HG03520 (cell line): ENCODE measurements around the gene KHDC3L.
"Not testable (repeated sequence)": the region's sequence is repeated elsewhere in the genome, so short reads cannot be mapped to it uniquely, and the experiment has no call there.

Experiments
- ATAC-seq: cut with Tn5 transposase; IDR thresholded peaks from one replicate; pipeline ENCODE4 v1.9.1; 2021; ENCODE audit warnings: mild to moderate bottlenecking, moderate library complexity; ENCODE audit not compliant: unreplicated experiment

KHDC3L gene

GRCh38 chr6:73369157-73369556 lies 6.7 kb downstream of the KHDC3L start:
- no peak for ATAC-seq

DNA sequence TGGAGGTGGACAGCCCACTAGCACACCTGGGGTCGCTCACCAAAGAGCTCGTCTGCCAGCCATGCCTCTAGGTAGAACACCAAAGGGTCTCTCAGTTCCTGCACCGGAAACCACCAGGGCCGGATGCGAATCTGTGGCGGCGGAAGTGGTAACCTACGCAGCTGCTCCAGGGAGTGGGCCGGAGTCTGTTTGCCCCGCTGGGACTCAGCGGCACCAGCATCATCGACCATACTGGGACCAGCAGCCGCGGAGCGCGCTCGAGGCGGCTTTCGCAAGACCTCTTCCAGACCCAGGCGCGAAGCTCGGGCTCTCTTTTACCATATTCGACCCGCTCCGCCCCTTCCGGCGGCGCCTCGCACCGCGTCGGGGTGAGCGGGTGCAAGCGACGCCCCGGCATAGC lies 7.1 kb downstream of the KHDC3L start, which contains the start of gene OOEP:
Gene OOEP (minus strand): TSS at position 335 of the 400 bp plus-strand sequence. CDS start 105 bp downstream, at position 230.
- ATAC-seq: no peak

DNA sequence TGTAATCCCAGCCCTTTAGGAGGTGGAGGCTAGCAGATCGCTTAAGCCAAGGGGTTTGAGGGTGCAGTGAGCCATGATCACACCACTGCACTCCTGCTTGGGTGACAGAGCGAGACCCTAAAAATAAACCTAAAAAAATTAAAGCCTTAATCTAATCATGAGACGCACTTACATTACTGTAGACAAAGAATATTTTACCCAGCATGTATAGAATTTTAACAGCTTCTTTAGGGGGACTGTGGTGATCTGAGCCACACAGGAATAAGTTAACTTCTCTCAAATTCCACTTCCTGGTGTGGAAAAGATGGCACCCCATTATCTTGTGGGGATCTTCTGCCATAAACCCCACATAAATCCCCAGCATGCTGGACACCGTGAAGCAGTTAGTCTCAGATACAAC lies 9.5 kb downstream of the KHDC3L start:
- ATAC-seq: no peak

- ATAC-seq: no peak
These were observed 10.1 kb downstream of the KHDC3L start for GRCh38 chr6:73372516-73372915.

- no peak for ATAC-seq
These were observed 12.8 kb downstream of the KHDC3L start for GRCh38 chr6:73375216-73375615.

DNA sequence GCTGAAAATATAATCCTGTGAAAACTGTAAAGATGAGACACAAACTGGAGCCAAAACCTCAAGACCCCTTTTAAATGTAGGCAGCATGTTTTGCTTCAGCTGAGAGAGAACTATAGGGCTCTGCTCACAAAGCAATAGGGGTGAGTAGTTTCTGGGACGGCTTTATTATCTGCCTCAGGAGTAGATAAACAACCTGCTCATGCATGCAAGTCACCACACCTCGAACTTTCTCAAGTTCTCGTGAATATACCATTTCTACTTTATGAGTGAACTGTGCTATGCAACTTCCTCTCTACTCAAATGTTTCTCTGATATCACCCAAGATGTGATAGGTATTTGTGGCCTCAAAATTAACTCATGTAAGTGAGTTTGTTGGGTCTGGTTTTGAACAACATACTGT lies 14.8 kb downstream of the KHDC3L start:
- no peak for ATAC-seq

DNA sequence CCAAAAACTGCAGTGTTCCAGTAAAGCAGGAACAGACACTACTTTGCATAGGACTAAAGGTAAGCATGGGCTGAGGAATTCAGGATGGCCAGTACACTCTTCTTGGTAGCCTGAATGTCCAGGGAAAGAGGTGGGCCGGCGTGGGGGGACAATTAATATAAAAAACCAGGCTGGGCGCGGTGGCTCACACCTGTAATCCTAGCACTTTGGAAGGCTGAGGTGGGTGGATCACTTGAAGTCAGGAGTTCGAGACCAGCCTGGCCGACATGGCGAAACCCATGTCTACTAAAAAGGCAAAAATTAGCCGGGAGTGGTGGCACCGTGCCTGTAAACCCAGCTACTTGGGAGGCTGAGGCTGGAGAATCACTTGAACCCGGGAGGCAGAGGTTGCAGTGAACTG lies 19.1 kb downstream of the KHDC3L start:
- ATAC-seq: not testable (repeated sequence)

DNA sequence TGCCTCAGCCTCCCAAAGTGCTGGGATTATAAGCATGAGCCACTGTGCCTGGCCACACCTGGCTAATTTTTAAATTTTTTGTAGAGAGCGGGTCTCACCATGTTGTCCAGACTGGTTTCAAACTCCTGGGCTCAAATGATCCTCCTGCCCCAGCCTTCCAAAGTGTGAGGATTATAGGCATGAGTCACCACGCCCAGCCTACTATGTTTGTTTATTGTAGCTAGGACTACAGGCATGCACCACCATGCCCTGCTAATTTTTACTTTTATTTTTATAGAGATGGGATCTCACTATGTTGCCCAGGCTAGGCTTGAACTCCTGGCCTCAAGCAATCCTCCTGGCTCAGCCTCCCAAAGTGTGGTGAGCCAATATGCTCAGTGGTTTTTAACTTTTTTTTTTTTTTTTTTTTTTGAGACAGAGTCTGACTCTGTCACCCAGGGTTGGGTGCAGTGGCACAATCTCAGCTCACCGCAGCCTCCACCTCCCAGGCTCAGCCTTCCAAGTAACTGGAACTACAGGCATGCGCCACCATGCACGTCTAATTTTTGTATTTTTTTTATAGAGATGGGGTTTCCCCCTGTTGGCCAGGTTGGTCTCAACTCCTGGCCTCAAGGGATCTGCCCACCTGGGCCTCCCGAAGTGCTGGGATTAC lies 20.1 kb downstream of the KHDC3L start:
- ATAC-seq: no peak

- ATAC-seq: peak; percentile 26
These were observed 26.0 kb downstream of the KHDC3L start for GRCh38 chr6:73388433-73388799.

- peak; percentile 57 for ATAC-seq
These were observed 26.5 kb downstream of the KHDC3L start for GRCh38 chr6:73388800-73389512.

DNA sequence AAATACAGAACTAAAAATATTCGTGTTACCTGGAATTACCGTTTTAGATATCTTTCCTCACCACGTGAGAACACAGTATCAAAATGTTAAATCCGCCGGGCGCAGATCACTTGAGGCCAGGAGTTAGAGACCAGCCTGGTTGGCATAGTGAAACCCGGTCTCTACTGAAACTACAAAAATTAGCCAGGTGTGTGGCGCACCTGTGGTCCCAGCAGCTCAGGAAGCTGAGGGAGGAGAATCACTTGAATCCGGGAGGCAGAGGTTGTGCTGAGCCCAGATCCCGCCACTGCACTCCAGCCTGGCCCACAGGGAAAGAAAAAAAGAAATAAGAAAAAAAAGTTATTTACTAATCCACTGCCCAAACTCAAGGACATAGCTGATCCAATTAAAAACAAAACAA lies 27.4 kb downstream of the KHDC3L start:
- ATAC-seq: no peak

GRCh38 chr6:73391675-73392074 lies 29.2 kb downstream of the KHDC3L start:
- ATAC-seq: no peak

DNA sequence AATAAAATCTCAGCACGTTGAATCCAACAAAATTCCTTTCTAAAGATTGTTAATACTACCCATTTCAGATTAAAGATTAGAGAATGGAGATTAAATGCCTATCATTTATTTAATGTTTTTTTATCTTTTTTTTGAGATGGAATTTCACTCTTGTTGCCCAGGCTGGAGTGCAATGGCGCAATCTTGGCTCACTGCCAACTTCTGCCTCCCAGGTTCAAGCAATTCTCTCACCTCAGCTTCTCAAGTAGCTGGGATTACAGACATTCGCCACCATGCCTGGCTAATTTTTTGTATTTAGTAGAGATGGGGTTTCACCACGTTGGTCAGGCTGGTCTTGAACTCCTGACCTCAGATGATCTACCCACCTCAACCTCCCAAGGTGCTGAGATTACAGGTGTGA lies 29.7 kb downstream of the KHDC3L start:
- not testable (repeated sequence) for ATAC-seq

DNA sequence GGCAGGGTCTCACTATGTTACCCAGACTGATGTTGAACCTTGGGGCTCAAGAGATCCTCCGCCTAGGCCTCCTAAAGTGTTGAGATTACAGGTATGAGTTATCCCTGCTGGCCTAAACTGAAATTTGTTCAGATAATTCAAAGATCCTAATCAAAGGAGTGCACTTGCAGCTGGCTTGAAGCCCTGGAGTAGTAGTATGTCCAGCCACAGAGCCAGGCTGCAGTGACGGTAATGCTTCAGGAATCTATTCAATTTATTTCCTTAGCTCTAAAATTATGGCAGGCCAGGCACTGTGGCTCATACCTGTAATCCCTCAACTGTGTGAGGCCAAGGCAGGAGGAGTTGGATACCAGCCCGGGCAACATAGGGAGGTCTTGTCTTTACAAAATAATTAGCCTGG lies 30.8 kb downstream of the KHDC3L start:
- ATAC-seq: no peak

DNA sequence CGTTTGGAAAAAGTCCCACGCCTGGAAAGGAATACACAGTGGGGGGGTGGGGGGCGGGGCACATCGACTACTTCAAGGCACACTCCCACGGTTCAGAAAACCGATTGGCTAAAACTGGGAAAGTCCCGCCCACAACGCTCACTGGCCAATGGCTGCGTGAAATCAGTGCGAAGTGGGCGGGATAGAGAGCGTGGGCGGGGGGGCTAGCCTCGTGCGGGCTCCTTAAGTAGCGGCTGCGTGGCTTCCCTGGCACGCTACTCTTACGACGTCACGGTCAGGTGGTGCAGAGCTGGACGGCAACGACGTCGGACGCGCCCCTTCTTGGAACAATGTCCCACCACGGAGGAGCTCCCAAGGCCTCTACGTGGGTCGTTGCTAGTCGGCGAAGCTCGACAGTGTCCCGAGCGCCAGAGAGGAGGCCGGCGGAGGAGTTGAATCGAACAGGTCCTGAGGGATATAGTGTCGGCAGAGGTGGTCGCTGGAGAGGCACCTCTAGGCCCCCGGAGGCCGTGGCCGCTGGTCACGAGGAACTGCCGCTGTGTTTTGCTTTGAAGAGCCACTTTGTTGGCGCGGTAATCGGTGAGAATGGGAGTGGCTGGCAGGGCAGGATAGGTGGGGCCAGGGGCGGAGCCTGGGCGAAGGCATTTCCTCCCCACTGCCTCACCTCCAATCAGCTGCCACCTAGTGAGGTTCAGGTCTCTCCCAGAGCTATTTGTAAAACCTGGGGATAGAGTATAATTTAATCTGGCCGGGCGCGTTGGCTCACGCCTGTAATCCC lies 32.3 kb downstream of the KHDC3L start, which contains the start of gene DDX43:
Gene DDX43 (plus strand): TSS at position 252 of the 778 bp plus-strand sequence. CDS start 78 bp downstream, at position 330.
- no peak for ATAC-seq

DNA sequence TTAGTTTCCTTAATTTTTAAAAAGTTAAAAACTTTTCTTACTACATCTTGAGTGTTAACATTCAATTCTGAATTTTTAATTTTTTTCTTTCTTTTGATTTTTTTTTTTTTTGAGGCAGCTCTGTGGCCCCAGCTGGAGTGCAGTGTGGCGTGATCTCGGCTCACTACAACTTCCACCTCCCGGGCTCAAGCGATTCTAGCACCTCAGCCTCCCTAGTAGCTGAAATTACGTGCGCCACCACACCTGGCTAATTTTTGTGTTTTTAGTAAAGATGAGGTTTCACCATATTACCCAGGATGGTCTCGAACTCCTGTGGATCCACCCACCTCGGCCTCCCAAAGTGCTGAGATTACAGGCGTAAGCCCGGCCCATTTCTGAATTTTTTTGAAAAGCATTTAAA lies 33.4 kb downstream of the KHDC3L start:
- no peak for ATAC-seq

- ATAC-seq: no peak
These were observed 38.2 kb downstream of the KHDC3L start for GRCh38 chr6:73400656-73401055.

DNA sequence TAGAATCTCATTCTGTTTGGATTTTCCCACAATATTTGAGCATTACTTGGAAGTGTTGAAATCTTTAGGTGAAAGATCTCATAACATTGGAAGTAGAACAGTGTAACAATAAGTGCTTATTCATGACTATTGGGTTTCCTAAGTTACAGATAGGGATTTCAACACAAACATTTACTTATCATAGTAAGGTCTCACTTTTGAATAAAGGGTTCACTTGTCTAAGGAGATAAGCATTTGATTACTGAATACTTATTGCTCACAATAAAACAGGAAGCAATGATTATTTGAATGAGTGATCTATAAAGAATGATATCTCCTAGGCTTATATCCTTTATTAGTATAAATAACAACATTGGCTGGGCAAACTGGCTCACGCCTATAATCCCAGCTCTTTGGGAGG lies 46.9 kb downstream of the KHDC3L start:
- ATAC-seq: no peak

DNA sequence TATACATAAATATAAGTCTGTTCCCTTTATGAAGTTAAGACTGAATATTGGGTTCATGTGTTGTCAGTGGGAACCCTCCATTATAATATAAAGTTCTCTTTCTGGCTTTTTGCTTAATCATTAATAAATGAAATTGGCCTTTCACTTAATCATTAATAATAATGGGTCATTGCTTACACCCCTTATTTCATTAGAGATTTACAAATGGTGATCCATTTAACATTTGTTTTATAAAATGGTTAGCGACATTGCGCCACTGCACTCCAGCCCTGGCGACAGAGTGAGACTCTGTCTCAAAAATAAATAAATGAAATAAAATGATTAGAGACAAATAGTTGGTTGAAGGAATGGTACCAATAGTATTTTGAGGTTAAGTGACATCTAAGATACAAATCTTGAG lies 50.6 kb downstream of the KHDC3L start:
- ATAC-seq: no peak
